HepG2 (cell line): ENCODE measurements around the gene RAB8A. TPM values are rescaled to one million over a fixed set of nuclear protein-coding genes. Genes with fewer than 3 reads are reported as not detected.

Source experiments
- ATAC-seq: fragments of 200-7000 bp; cut with Tn5 transposase; 3 replicates; pipeline ENCODE4 v1.9.1; 2020; ENCODE audit warnings: mild to moderate bottlenecking, moderate library complexity
- Bru-seq: library from RNA; stranded (reverse); fragments of 400-500 nt; gene quantifications from one replicate; lab custom pipeline; 2021; lab: Mats Ljungman, UMichigan
- BruChase-seq, 2 experiments: library from RNA; stranded (reverse); fragments of 400-500 nt; gene quantifications; one replicate each; lab custom pipeline; 2021; lab: Mats Ljungman, UMichigan
- BruUV-seq: library from RNA; stranded (reverse); fragments of 400-500 nt; replicated peaks from 2 replicates; lab custom pipeline; 2021; lab: Mats Ljungman, UMichigan
- CTCF ChIA-PET: fragments of 300-600 bp; formaldehyde crosslinking; extraction: SDS; loops from one replicate; lab custom pipeline; 2021; ENCODE audit warnings: low total read pairs, inconsistent platforms, low intra/inter-chr PET ratio; lab: Yijun Ruan, JAX
- POLR2A ChIA-PET: fragments of 350-600 bp; sonication (Branson Sonifier 250); formaldehyde crosslinking; loops from one replicate; lab custom pipeline; 2020; ENCODE audit warnings: antibody characterized with exemption, inconsistent platforms; lab: Yijun Ruan, JAX
- DNase-seq: peaks from one replicate; pipeline ENCODE4 v3.0.0-alpha.2; 2015; ENCODE audit warnings: low spot score
- FAIRE-seq: peaks from 3 replicates; lab custom pipeline; 2011; peaks lifted over from hg19 to GRCh38; lab: Jason Lieb, UNC
- H2AFZ ChIP-seq: one replicate; pipeline ENCODE4 v1.6.1; 2011; ENCODE audit warnings: low read length, inconsistent platforms
- H3K27ac ChIP-seq: fragments of 300-600 bp; 3 replicates; pipeline ENCODE4 v1.8.0; 2011; ENCODE audit warnings: mixed run types, mild to moderate bottlenecking, mixed read lengths, low read length, inconsistent platforms; ENCODE audit not compliant: insufficient read depth; ENCODE audit errors: extremely low read length
- H3K27me3 ChIP-seq, 2 experiments: fragments of 200-600 bp in 1 of 2; 2 replicates in 1 of 2; 3 replicates in 1 of 2; pipeline versions ENCODE4 v1.6.0 to v1.8.0; 2011; ENCODE audit warnings: low read length in 2 of 2, mild to moderate bottlenecking in 2 of 2, moderate library complexity in 2 of 2, inconsistent platforms in 1 of 2; ENCODE audit not compliant: insufficient read depth in 2 of 2, control insufficient read depth in 1 of 2
- H3K36me3 ChIP-seq, 2 experiments: fragments of 200-600 bp in 1 of 2; replicated peaks in 1 of 2; 2 replicates in 1 of 2; 3 replicates in 1 of 2; pipeline versions ENCODE4 v1.5.1 to v1.8.0; 2011; ENCODE audit warnings: low read length in 2 of 2, inconsistent platforms in 1 of 2; ENCODE audit not compliant: insufficient read depth in 2 of 2, control insufficient read depth in 1 of 2
- H3K4me1 ChIP-seq: 2 replicates; pipeline ENCODE4 v1.5.1; 2012; ENCODE audit warnings: low read length, inconsistent platforms; ENCODE audit not compliant: insufficient read depth
- H3K4me2 ChIP-seq: 2 replicates; pipeline ENCODE4 v1.6.0; 2011; ENCODE audit warnings: low read depth, low read length, inconsistent platforms
- H3K4me3 ChIP-seq, 3 experiments: fragments of 200-600 bp in 1 of 3; sonication (generic), shearing (Covaris generic) in 1 of 3; replicated peaks in 1 of 3; 2 replicates each; pipeline ENCODE4 v1.5.1; 2011 to 2016; ENCODE audit warnings: low read length in 3 of 3, inconsistent platforms in 2 of 3, low read depth in 2 of 3, mild to moderate bottlenecking in 2 of 3, control low read depth in 1 of 3, mixed read lengths in 1 of 3; ENCODE audit not compliant: insufficient read depth in 1 of 3
- H3K79me2 ChIP-seq: one replicate; pipeline ENCODE4 v1.6.1; 2011; ENCODE audit warnings: low read length, inconsistent platforms; ENCODE audit not compliant: insufficient read depth
- H3K9ac ChIP-seq: 2 replicates; pipeline ENCODE4 v1.6.0; 2011; ENCODE audit warnings: mild to moderate bottlenecking, low read depth, low read length, inconsistent platforms; ENCODE audit not compliant: insufficient read depth
- H3K9me3 ChIP-seq: 2 replicates; pipeline ENCODE4 v1.5.1; 2012; ENCODE audit warnings: mild to moderate bottlenecking, low read length
- H4K20me1 ChIP-seq: 2 replicates; pipeline ENCODE4 v1.6.0; 2011; ENCODE audit warnings: inconsistent platforms, mild to moderate bottlenecking, low read length, moderate library complexity; ENCODE audit not compliant: insufficient read depth
- CCAR2 ChIP-seq: fragments of 200-400 bp; formaldehyde crosslinking; optimal IDR thresholded peaks from 2 replicates; pipeline ENCODE3; 2018; ENCODE audit warnings: low read depth, mild to moderate bottlenecking, low read length, moderate library complexity
- FOSL2 ChIP-seq: sonication (generic); formaldehyde crosslinking; IDR thresholded peaks from 2 replicates; pipeline ENCODE4 v1.4.0; 2020; ENCODE audit warnings: missing genetic modification reagents
- FOXK1 ChIP-seq: sonication (generic); formaldehyde crosslinking; IDR thresholded peaks from 2 replicates; pipeline ENCODE4 v1.4.0; 2020; ENCODE audit warnings: low read depth, missing genetic modification reagents, borderline replicate concordance
- LCORL ChIP-seq, 2 experiments: fragments of 450-650 bp in 1 of 2; sonication (generic) in 1 of 2; formaldehyde crosslinking in 1 of 2; IDR thresholded peaks; 2 replicates each; pipeline versions ENCODE4 v1.5.0 to v1.6.1; 2017 to 2020; ENCODE audit warnings: antibody characterized with exemption in 1 of 2, missing genetic modification reagents in 1 of 2
- PCBP1 ChIP-seq: fragments of 200-400 bp; formaldehyde crosslinking; IDR thresholded peaks from 2 replicates; pipeline ENCODE4 v1.6.1; 2017; ENCODE audit warnings: mild to moderate bottlenecking, low read depth, low read length, borderline replicate concordance
- TBP ChIP-seq: sonication (generic); formaldehyde crosslinking; IDR thresholded peaks from 2 replicates; pipeline ENCODE4 v1.5.0; 2020; ENCODE audit warnings: missing genetic modification reagents
- TEAD2 ChIP-seq: sonication (generic); formaldehyde crosslinking; IDR thresholded peaks from 2 replicates; pipeline ENCODE4 v1.9.0; 2021; ENCODE audit warnings: missing genetic modification reagents
- TFAP4 ChIP-seq: sonication (generic); IDR thresholded peaks from 2 replicates; pipeline ENCODE4 v1.6.1; 2016; ENCODE audit warnings: low read depth, borderline replicate concordance
- ZNF124 ChIP-seq: sonication (generic); formaldehyde crosslinking; IDR thresholded peaks from 2 replicates; pipeline ENCODE4 v1.4.0; 2020; ENCODE audit warnings: missing genetic modification reagents
- ZNF44 ChIP-seq: sonication (generic); formaldehyde crosslinking; IDR thresholded peaks from 2 replicates; pipeline ENCODE4 v1.5.1; 2020; ENCODE audit warnings: mild to moderate bottlenecking, missing genetic modification reagents
- ZNF501 ChIP-seq: sonication (generic); formaldehyde crosslinking; IDR thresholded peaks from 2 replicates; pipeline ENCODE4 v1.5.1; 2020; ENCODE audit warnings: mild to moderate bottlenecking, moderate library complexity, missing genetic modification reagents
- ZNF567 ChIP-seq: sonication (generic); formaldehyde crosslinking; IDR thresholded peaks from 2 replicates; pipeline ENCODE4 v1.8.1; 2023; ENCODE audit warnings: mild to moderate bottlenecking, missing genetic modification reagents, borderline replicate concordance
- ZNF639 ChIP-seq: conservative IDR thresholded peaks from 2 replicates; pipeline ENCODE4 v1.6.1; 2018; ENCODE audit warnings: missing genetic modification reagents
- ZNF781 ChIP-seq: sonication (generic); formaldehyde crosslinking; IDR thresholded peaks from 2 replicates; pipeline ENCODE4 v1.5.1; 2020; ENCODE audit warnings: borderline replicate concordance, mild to moderate bottlenecking, missing genetic modification reagents; ENCODE audit errors: not compliant biosample characterization
- WGBS: methylation state at CpG from one replicate; pipeline ENCODE4 v1.1.6; 2017; ENCODE audit warnings: low lambda C conversion rate; 5-methylcytosine and 5-hydroxymethylcytosine counted together
- in situ Hi-C: cut with HindIII; loops from 2 replicates; pipeline ENCODE4 v1.10.0; 2017; ENCODE audit warnings: low pct_unique_long_range_greater_than_20kb; ENCODE audit not compliant: extremely low pct_ligation_motif_present
- intact Hi-C: fragments of 100-400 bp; cut with micrococcal nuclease; formaldehyde crosslinking; loops from one replicate; pipeline ENCODE4 v1.10.0; 2022; ENCODE audit not compliant: unreplicated experiment
- long read RNA-seq, 2 experiments: library from RNA in 1 of 2; library from polyadenylated mRNA in 1 of 2; stranded (forward) in 1 of 2; unstranded in 1 of 2; transcript quantifications; one replicate each; pipeline ENCODE4 v2.0.0, GENCODE V29; 2019 to 2022
- polyA minus RNA-seq, 3 experiments: library from RNA; depleted of rRNA, polyadenylated mRNA; stranded (reverse); fragments of >200 nt; gene quantifications; 2 replicates each; pipeline ENCODE4 v1.2.3, GENCODE V29; 2011; ENCODE audit warnings: low replicate concordance in 1 of 3
- polyA plus RNA-seq, 8 experiments: library from polyadenylated mRNA; depleted of rRNA in 3 of 8; stranded (reverse) in 7 of 8; unstranded in 1 of 8; fragments of >200 nt; fragmentation: Illumina TruSeq in 4 of 8; extraction: Trizol in 4 of 8; gene quantifications; 2 replicates each; pipeline versions ENCODE4 v1.2.1 to v1.2.3, GENCODE V29; 2011 to 2016; ENCODE audit warnings: low read depth in 4 of 8, missing spikeins in 1 of 8, mixed read lengths in 1 of 8; ENCODE audit not compliant: insufficient read depth in 1 of 8
- total RNA-seq, 5 experiments: library from RNA; depleted of rRNA; stranded (reverse); fragments of >200 nt; fragmentation: Illumina TruSeq; extraction: Trizol; gene quantifications; 2 replicates each; pipeline ENCODE4 v1.2.3, GENCODE V29; 2016; ENCODE audit warnings: low read depth in 1 of 5

RAB8A gene
- total RNA-seq (2016; rRNA removed; fragmentation: Illumina TruSeq; extraction: Trizol) (44.8 and 45.0 TPM in 2 replicates), polyA plus RNA-seq (2011; rRNA removed) (36.7 and 37.0 TPM in 2 replicates), polyA minus RNA-seq (2011; rRNA and poly(A)+ RNA removed; ENCODE audit: low replicate concordance) (59.4 and 156 TPM in 2 replicates), Bru-seq, nascent RNA (percentile 63 among the genes with signal in this experiment), BruChase-seq, experiment 1, labeled RNA remaining after a 6-hour chase (percentile 85 among the genes with signal in this experiment), BruChase-seq, experiment 2, labeled RNA remaining after a 2-hour chase (percentile 78 among the genes with signal in this experiment)
- total RNA-seq (2016; cell fraction: cytosol; rRNA removed; fragmentation: Illumina TruSeq; extraction: Trizol; ENCODE audit: low read depth): 12.2 and 13.0 TPM in 2 replicates
- total RNA-seq (2016; cell fraction: insoluble cytoplasmic fraction; rRNA removed; fragmentation: Illumina TruSeq; extraction: Trizol): 42.2 and 46.8 TPM in 2 replicates
- total RNA-seq (2016; cell fraction: membrane; rRNA removed; fragmentation: Illumina TruSeq; extraction: Trizol): 26.3 and 29.3 TPM in 2 replicates
- 27.3 and 27.8 TPM in 2 replicates for total RNA-seq (2016; cell fraction: nucleus; rRNA removed; fragmentation: Illumina TruSeq; extraction: Trizol)
- 37.0 and 45.8 TPM in 2 replicates for polyA plus RNA-seq (2011; cell fraction: cytosol; rRNA removed)
- polyA plus RNA-seq (2011; cell fraction: nucleus; rRNA removed): 18.8 and 19.5 TPM in 2 replicates
- polyA plus RNA-seq (2012): 25.7 and 50.6 TPM in 2 replicates
- polyA plus RNA-seq (2016; cell fraction: cytosol; fragmentation: Illumina TruSeq; extraction: Trizol; ENCODE audit: low read depth): 9.1 and 10.9 TPM in 2 replicates
- polyA plus RNA-seq (2016; cell fraction: insoluble cytoplasmic fraction; fragmentation: Illumina TruSeq; extraction: Trizol; ENCODE audit: low read depth): 58.6 and 65.5 TPM in 2 replicates
- 18.8 and 20.6 TPM in 2 replicates for polyA plus RNA-seq (2016; cell fraction: membrane; fragmentation: Illumina TruSeq; extraction: Trizol; ENCODE audit: low read depth)
- 51.5 and 63.5 TPM in 2 replicates for polyA plus RNA-seq (2016; cell fraction: nucleus; fragmentation: Illumina TruSeq; extraction: Trizol; ENCODE audit: insufficient read depth, low read depth)
- 50.6 TPM in 2 replicates for polyA minus RNA-seq (2011; cell fraction: cytosol; rRNA and poly(A)+ RNA removed)
- polyA minus RNA-seq (2011; cell fraction: nucleus; rRNA and poly(A)+ RNA removed): 60.1 and 69.0 TPM in 2 replicates
- long read RNA-seq, experiment 1, transcript RAB8A-201 (8 exons, 2,827 nt): major isoform, 102 of 124 reads
- long read RNA-seq, experiment 1, partial matches to known transcripts: 17 of 124 reads
- long read RNA-seq, experiment 1, other reads (novel, unspliced or antisense): 4 of 124 reads
- long read RNA-seq, experiment 2, transcript RAB8A-201 (8 exons, 2,827 nt): major isoform, 49 of 88 reads
- long read RNA-seq, experiment 2, partial matches to known transcripts: 0 of 88 reads
- long read RNA-seq, experiment 2, other reads (novel, unspliced or antisense): 38 of 88 reads

- ATAC-seq (peak; percentile 96), FAIRE-seq (peak; percentile 87), DNase-seq (peak; percentile 97)
- H3K4me3 ChIP-seq: peak within 1 kb of the TSS; percentile 94 to 95 (median 95)
- no peaks in the 10 kb centered on the region; a peak in 1 of 5 replicates for H3K27me3 ChIP-seq
- peak within 1 kb of the TSS; percentile 96 for H3K4me2 ChIP-seq
- POLR2A ChIA-PET: interaction anchor here (0.6 to 3.5 kb wide), 11 partner anchors 14 to 75 kb away, joined by 3 to 18 read pairs (median 5); partner anchors contain the start of genes FAM32A and TPM4
- BruUV-seq: no TSS peak
- peaks cover 5% of the 10 kb centered on the region; the same call in 1 of the 2 replicates for H4K20me1 ChIP-seq
- CTCF ChIA-PET: interaction anchor here (1.0 kb wide), 1 partner anchor 45 kb away, joined by 4 read pairs; no protein-coding TSS in a partner anchor
- intact Hi-C loops: loop anchor here (2.0 kb wide), 2 partner anchors 41 to 73 kb away; partner anchors contain the start of gene FAM32A
- 8% methylated on average over 8 of the region's 81 CpGs for WGBS
- H2AFZ ChIP-seq: no peak within 1 kb of the TSS
- H3K27ac ChIP-seq: peak within 1 kb of the TSS; percentile 77
- H3K36me3 ChIP-seq: peaks cover 0 to 3% of the 10 kb centered on the region in 2 experiments; a peak in 3 of 5 replicates
- H3K9ac ChIP-seq: peak within 1 kb of the TSS; percentile 93
- H3K9me3 ChIP-seq: no peaks in the 10 kb centered on the region
- peaks cover 40% of the 10 kb centered on the region for H3K79me2 ChIP-seq
- H3K4me1 ChIP-seq: peaks cover 47% of the 10 kb centered on the region
- in situ Hi-C loops: no loop called here
- peak; percentile 81; the same call in 1 of the 2 replicates for TF ChIP-seq ZNF567 (CRISPR knock-in tag)
- no peak for TF ChIP-seq TEAD2 (CRISPR knock-in tag)
- peak; percentile 92 for TF ChIP-seq ZNF501 (CRISPR knock-in tag)
- TF ChIP-seq PCBP1: no peak
- 0 out of 2 replicates have a peak, but pooled peaks have one; percentile 56 for TF ChIP-seq ZNF124 (CRISPR knock-in tag)
- TF ChIP-seq ZNF639 (CRISPR knock-in tag): peak; percentile 82; the same call in 1 of the 2 replicates
- TF ChIP-seq FOSL2 (CRISPR knock-in tag): no peak
- peak; percentile 20; the same call in 1 of the 2 replicates for TF ChIP-seq TFAP4
- no peak for TF ChIP-seq ZNF781 (CRISPR knock-in tag)
- no peak for TF ChIP-seq LCORL (IDR thresholded peaks at IDR 0.05)
- TF ChIP-seq LCORL (CRISPR knock-in tag; IDR thresholded peaks at IDR 0.05): peak; percentile 43; the same call in 1 of the 2 replicates
- TF ChIP-seq ZNF44 (CRISPR knock-in tag): no peak
- TF ChIP-seq CCAR2: no peak
- no peak for TF ChIP-seq TBP (CRISPR knock-in tag)
- TF ChIP-seq FOXK1 (CRISPR knock-in tag): peak; percentile 65; the same call in 1 of the 2 replicates
These were observed at the start of gene RAB8A for GRCh38 chr19:16111160-16111908. TSS of gene RAB8A (plus strand) at chr19:16111889. CDS start at chr19:16111902, 13 bp downstream.
